GM18526 (cell line): Measurements from ENCODE around the gene KRT39.

Source experiments
- POLR2A ChIP-seq: IDR thresholded peaks from 3 replicates; pipeline ENCODE4 v1.6.1; 2011; ENCODE audit not compliant: insufficient read length; ENCODE audit errors: extremely low read depth

KRT39 gene

DNA sequence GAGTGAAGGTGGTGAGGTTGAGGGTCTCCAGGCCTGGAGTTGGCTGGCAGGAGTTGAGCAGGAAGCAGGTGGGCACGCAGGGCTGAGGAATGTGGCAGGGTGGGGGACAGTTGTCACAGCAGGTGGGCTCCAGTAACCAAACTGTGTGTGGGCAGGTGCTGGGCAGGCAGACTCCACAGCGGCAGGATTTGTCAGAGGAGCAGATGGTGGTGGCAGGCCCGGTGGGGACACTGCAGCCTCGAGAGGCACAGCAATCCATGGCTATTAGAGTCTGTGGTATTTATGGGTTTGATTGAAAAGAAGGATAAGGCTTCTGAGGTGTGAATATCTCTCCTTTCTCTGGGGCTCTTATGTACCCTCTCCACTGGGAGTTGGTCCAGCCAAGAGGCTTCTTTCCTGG lies 27.1 kb upstream of the KRT39 start, which contains the start of gene KRTAP3-3:
Gene KRTAP3-3 (minus strand): TSS at position 326 of the 400 bp plus-strand sequence. CDS start 67 bp downstream, at position 259.
- no peak for TF ChIP-seq POLR2A

- no peak for TF ChIP-seq POLR2A
These were observed 26.3 kb upstream of the KRT39 start for GRCh38 chr17:40993084-40993483.

- no peak for TF ChIP-seq POLR2A
These were observed 25.9 kb upstream of the KRT39 start for GRCh38 chr17:40992666-40993065.

GRCh38 chr17:40986920-40987319 lies 20.2 kb upstream of the KRT39 start:
- TF ChIP-seq POLR2A = no peak

GRCh38 chr17:40984226-40984625 lies 17.5 kb upstream of the KRT39 start, which contains the start of gene KRT40:
Gene KRT40, minus strand, starts transcription at chr17:40984326. Its CDS starts 53 bp downstream, at chr17:40984273.
- TF ChIP-seq POLR2A = no peak

DNA sequence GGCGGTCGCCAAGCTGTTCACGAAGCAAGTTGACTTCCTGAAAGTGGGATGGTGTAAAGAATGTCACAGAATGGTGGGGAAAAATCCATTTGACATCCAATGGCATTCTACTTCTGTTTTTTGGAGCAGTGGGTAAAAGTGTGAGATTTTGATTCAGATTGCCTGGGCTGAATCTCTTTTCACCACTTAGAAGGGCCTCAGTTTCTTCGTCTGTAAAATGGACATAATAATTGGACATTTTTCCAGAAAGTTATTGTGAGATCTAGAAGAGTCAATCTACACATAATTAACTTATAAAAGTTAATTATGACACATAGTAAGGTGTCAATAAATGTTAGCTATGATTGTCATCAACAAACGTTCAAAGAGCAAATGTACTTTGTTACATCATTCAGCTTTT lies 14.4 kb upstream of the KRT39 start:
- no peak for TF ChIP-seq POLR2A

DNA sequence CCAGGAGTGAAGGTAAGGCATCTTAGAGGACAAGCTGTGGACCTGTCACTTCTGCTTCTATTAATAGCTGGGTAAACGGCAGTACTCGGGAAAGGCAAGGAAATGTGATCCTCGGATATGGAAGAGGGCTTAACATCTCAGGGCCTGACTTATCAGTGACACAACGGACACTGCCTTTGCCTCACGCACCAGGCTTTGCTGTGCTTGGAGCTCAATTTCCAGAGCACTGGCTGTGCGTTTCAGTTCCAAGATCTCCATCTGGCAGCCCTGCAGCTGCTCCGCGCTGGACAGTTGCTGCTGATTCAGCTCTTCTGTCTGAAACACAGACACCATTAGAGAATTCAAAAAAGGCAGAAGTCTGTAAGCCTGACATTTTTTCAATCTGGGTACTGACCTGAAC lies 13.8 kb upstream of the KRT39 start:
- TF ChIP-seq POLR2A = no peak

DNA sequence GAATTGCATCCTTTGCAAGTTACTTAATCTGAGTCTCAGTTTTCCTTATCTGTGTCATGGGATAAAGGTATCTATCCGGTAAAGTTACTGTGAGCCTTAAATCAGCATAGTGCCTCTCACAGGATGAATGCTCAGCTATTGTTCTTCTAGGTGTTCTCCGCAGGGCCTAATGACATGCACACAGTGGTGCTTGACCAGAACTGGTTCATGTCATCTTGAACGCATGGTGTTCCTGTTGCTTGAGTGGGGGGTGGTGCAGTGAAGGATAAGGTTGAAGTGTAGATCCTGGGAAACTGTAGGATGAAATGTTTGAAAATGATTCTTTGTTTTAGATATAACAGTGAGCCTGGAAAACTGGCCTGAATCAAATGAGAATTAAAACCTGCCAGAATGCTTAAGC lies 13.4 kb upstream of the KRT39 start:
- TF ChIP-seq POLR2A = no peak

GRCh38 chr17:40978575-40979151 lies 11.9 kb upstream of the KRT39 start:
- TF ChIP-seq POLR2A = no peak

DNA sequence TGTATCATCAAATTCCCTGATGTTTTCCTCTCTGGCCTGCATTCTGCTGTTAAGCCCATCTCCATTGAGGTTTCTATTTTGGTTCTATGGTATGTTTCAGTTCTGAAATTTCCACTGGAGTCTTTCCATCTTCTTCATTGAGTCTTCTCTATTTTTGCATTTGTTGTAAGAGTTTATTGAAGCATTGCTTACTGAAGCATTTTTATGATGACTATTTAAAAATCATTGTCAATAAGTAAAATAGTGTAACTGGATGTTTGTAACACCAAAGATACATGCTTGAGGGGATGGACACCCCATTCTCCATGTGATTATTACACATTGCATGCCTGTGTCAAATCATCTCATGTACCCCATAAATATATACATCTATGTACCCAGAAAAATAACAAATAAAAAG lies 8.8 kb upstream of the KRT39 start:
- no peak for TF ChIP-seq POLR2A

DNA sequence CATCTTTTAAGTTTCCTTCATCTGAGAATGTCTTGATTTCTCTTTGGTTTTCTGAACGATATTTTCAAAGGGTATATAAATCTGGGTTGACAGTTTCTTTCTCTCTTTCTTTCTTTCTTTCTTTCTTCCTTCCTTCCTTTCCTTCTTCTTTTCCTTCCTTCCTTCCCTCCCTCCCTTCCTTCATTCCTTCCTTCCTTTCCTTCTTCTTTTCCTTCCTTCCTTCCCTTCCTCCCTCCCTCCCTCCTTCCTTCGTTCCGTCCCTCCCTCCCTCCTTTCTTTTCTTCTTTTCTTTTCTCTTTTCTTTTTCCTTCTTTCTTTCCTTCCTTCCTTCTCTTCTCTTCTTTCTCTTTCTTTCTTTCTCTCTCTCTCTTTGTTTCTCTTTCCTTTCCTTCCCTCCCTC lies 7.6 kb upstream of the KRT39 start:
- TF ChIP-seq POLR2A = no peak

GRCh38 chr17:40967582-40967981 lies 834 bp upstream of the KRT39 start:
- no peak for TF ChIP-seq POLR2A

- TF ChIP-seq POLR2A = no peak
These were observed 2.9 kb downstream of the KRT39 start for GRCh38 chr17:40963838-40964237.

DNA sequence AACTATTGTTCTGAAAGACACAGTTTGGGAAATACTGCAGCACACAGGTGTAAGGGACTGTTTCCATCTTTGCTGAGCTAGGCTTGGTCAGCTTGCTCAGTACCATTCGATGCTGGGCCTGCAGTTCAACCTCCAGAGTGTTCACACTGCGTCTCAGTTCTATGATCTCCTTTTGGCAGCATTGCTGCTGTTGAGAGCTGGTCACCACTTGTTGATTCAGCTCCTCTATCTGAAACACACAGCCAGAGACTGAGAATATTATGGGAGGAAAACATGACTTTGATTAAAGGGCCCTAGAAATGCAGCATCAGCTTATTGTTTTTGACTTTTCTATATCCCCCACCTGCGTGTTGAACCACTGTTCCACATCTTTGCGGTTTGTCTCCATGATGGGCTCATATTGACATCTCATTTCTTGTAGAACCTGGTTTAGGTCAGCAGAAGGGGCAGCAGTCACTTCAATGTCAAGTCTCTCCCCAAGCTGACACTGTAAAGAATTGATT lies 4.6 kb downstream of the KRT39 start:
- no peak for TF ChIP-seq POLR2A

GRCh38 chr17:40961591-40961990 lies 5.2 kb downstream of the KRT39 start:
- TF ChIP-seq POLR2A = no peak

DNA sequence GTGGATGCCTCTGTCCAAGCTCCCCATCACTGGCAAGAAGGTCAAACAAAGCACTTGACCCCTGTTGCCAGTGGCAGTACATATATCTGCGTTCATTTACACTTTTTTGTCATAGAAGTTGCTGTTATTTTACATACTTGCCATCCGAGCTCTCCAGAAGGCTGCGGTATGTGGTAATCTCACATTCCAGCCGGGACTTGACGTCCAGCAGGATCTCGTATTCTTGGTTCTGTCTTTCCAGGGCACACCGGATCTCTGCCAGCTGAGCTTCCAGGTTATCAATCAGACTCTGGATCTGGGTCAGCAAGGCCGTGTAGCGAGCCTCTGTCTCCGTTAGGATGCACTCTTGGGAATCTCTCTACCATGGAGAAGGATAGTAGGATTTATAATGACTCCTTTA lies 6.6 kb downstream of the KRT39 start:
- TF ChIP-seq POLR2A = no peak
